ENCODE results near the gene INO80. TPM values are rescaled to one million over a fixed set of nuclear protein-coding genes. Genes with fewer than 3 reads are reported as not detected.

INO80 gene
- total RNA-seq, 1 donor: 24.9 TPM

DNA sequence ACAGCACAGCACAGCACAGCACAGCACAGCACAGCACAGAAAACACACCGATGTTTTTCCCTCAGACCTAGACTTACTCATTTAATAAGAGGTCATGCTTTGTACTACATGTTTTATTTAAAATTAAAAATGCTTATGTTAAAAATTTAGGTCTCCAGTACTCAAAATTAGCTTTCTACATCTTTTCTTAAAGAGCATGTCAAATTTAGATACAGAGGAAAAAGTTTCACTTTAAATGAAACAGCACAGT is 84.1 kb downstream of the INO80 start:
- H3K4me3 ChIP-seq (ENCODE audit: low read depth, low read length): no peak overlapping the region
- no peak for DNase-seq (ENCODE audit: low read depth)
- TF ChIP-seq, protein P1, sequence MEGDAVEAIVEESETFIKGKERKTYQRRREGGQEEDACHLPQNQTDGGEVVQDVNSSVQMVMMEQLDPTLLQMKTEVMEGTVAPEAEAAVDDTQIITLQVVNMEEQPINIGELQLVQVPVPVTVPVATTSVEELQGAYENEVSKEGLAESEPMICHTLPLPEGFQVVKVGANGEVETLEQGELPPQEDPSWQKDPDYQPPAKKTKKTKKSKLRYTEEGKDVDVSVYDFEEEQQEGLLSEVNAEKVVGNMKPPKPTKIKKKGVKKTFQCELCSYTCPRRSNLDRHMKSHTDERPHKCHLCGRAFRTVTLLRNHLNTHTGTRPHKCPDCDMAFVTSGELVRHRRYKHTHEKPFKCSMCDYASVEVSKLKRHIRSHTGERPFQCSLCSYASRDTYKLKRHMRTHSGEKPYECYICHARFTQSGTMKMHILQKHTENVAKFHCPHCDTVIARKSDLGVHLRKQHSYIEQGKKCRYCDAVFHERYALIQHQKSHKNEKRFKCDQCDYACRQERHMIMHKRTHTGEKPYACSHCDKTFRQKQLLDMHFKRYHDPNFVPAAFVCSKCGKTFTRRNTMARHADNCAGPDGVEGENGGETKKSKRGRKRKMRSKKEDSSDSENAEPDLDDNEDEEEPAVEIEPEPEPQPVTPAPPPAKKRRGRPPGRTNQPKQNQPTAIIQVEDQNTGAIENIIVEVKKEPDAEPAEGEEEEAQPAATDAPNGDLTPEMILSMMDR (IDR thresholded peaks at IDR 0.05; ENCODE audit: insufficient read depth, low read length): no peak

DNA sequence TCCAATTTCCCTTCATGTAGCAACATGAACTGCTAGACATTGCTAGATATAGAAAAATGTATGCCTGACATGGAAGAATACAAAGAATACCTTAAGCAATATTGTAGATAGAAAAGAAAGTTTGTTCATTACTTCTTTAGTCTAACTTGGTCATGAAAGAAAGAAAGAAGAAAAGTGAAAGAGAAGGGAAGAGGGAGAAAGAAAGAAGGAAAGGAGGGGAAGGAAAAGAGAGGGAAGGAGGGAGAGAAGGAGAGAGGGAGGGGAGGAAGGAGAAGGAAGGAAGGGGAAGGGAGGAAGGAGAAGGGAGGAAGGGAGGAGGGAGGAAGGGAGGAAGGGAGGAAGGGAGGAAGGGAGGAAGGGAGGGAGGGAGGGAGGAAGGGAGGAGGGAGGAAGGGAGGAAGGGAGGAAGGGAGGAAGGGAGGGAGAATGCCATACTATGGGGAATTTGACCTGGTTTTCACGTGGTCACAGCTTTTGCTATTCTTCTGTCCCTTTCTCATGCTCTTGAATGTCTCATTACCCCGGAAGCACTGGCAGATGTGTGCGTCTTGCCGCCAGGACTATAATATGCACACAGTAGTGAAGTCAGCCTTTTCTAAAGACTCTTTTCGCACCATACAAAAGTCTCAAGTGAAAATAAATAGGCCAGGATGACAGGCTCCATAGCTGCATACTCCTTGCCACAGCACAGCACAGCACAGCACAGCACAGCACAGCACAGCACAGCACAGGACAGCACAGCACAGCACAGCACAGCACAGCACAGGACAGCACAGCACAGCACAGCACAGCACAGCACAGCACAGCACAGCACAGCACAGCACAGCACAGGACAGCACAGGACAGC is 84.6 kb downstream of the INO80 start:
- TF ChIP-seq, protein P1 (IDR thresholded peaks at IDR 0.05; ENCODE audit: insufficient read depth, low read length): no peak
- H3K4me3 ChIP-seq (ENCODE audit: low read depth, low read length): no peak overlapping the region
- no peak for DNase-seq (ENCODE audit: low read depth)

DNA sequence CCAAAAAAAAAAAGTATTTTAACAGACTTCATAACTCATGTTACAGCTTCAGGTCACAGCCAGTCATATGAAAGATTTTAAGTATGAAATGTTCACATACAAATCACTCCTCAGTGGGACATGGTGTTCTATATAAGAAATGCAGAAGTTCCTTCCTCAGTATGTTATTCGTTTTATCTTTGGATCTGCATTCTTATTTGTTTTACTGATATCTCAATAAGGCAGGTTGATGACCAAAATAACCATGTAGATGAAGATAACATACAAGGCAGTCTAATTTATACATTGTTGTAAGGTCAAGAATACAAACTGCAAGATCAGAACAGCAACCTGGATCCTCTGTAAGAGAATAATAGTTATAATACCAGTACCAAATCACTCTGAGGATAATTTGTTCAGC is 87.2 kb downstream of the INO80 start:
- TF ChIP-seq, protein P1 (IDR thresholded peaks at IDR 0.05; ENCODE audit: insufficient read depth, low read length): no peak
- DNase-seq (ENCODE audit: low read depth): no peak
- H3K4me3 ChIP-seq (ENCODE audit: low read depth, low read length): no peak overlapping the region

DNA sequence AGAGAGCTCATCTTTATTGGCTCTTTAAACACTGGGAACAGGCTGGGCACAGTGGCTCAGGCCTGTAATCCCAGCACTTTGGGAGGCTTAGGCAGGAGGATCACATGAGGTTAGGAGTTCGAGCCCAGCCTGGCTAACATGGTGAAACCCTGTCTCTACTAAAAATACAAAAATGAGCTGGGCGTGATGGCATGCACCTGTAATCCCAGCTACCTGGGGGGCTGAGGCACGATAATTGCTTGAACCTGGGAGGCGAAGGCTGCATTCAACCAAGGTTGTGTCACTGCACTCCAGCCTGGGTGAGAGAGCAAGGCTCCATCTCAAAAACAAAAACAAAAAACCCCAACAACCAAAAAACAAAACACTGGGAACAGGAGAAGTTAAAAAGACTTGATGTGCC is 90.7 kb downstream of the INO80 start:
- TF ChIP-seq, protein P1 (IDR thresholded peaks at IDR 0.05; ENCODE audit: insufficient read depth, low read length): no peak
- no peak for DNase-seq (ENCODE audit: low read depth)
- no peak overlapping the region for H3K4me3 ChIP-seq (ENCODE audit: low read depth, low read length)

DNA sequence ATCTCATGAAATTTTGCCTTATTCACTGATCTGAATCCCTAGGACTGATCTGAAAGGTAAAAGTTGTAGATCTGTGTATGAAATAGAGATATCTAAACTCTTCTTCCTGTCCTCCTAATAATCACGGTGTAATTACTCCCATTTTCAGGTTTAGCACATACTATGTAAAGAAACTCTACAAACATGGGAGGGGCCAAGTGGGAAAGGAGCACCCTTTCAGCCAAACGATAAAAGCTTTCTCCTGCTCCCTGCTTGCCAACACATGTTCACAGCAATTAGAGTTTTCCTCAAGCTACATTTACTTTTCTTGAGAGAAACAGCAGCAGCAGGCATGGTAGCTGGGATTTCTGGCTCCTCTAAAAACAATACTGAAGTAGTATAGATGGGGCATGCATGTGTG is 91.2 kb downstream of the INO80 start:
- H3K4me3 ChIP-seq (ENCODE audit: low read depth, low read length): no peak overlapping the region
- no peak for DNase-seq (ENCODE audit: low read depth)
- TF ChIP-seq, protein P1 (IDR thresholded peaks at IDR 0.05; ENCODE audit: insufficient read depth, low read length): no peak

DNA sequence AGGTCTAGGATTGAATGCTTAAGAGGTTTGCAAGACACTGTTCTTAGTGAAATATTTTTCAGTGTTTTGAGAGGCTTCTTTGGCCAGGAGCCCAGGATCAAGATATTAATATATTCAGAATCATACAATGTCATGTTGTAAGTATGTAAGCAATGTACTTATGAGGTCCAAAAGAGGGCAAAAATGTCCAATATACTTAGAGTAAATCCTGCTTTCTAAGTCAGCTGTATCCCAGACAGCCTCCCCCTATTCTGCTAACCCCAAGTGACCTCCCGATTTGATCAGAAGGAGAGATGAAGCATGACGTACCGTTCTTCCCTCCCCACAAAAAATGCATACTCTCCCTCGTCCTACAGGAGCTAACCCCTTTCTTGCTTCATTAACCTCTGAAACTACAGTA is 91.9 kb downstream of the INO80 start:
- peak; percentile 90 for DNase-seq (ENCODE audit: low read depth)
- no peak overlapping the region for H3K4me3 ChIP-seq (ENCODE audit: low read depth, low read length)
- TF ChIP-seq, protein P1 (IDR thresholded peaks at IDR 0.05; ENCODE audit: insufficient read depth, low read length): no peak
